Measurements from ENCODE around the gene ARRB1.

The ARRB1 gene

GRCh38 chr11:75245356-75246005 lies 106.0 kb downstream of the ARRB1 start:
- no peak for DNase-seq

GRCh38 chr11:75244052-75244814 lies 107.2 kb downstream of the ARRB1 start:
- no peak for DNase-seq

- DNase-seq: no peak
Measured at GRCh38 chr11:75242722-75243600, 108.5 kb downstream of the ARRB1 start.

GRCh38 chr11:75241906-75242644 lies 109.4 kb downstream of the ARRB1 start:
- DNase-seq: no peak

- DNase-seq: peak; percentile 79
Measured at GRCh38 chr11:75241036-75241905, 110.2 kb downstream of the ARRB1 start.

- no peak for DNase-seq
Measured at GRCh38 chr11:75240311-75241035, 111.0 kb downstream of the ARRB1 start, which contains the start of gene TPBGL. TPBGL (plus strand) TSS chr11:75240774; CDS start chr11:75241050, 276 bp downstream.

- no peak for DNase-seq
Measured at GRCh38 chr11:75239531-75240290, 111.8 kb downstream of the ARRB1 start.

- no peak for DNase-seq
Measured at GRCh38 chr11:75238595-75239440, 112.6 kb downstream of the ARRB1 start.

GRCh38 chr11:75237050-75237449 lies 114.4 kb downstream of the ARRB1 start:
- no peak for DNase-seq

GRCh38 chr11:75236062-75236461 lies 115.4 kb downstream of the ARRB1 start:
- no peak for DNase-seq

GRCh38 chr11:75233754-75234172 lies 117.7 kb downstream of the ARRB1 start:
- DNase-seq: no peak

GRCh38 chr11:75230621-75231020 lies 120.8 kb downstream of the ARRB1 start:
- no peak for DNase-seq

- DNase-seq: no peak
Measured at GRCh38 chr11:75229466-75229865, 122.0 kb downstream of the ARRB1 start.

GRCh38 chr11:75225794-75226193 lies 125.7 kb downstream of the ARRB1 start:
- no peak for DNase-seq

GRCh38 chr11:75223954-75224643 lies 127.4 kb downstream of the ARRB1 start:
- no peak for DNase-seq

GRCh38 chr11:75219869-75220268 lies 131.6 kb downstream of the ARRB1 start:
- no peak for DNase-seq

GRCh38 chr11:75214843-75215242 lies 136.6 kb downstream of the ARRB1 start:
- DNase-seq: no peak

GRCh38 chr11:75214411-75214821 lies 137.0 kb downstream of the ARRB1 start:
- DNase-seq: peak; percentile 55

Data from activated CD4-positive, alpha-beta T cell treated with anti-CD3 and anti-CD28 coated beads for 1 hour (primary cell).